HepG2 (cell line): ENCODE measurements around the gene SLC16A13. TPM values are rescaled to one million over a fixed set of nuclear protein-coding genes. Genes with fewer than 3 reads are reported as not detected.
A peak's percentile ranks its signal among the peaks of the same experiment; 100 is the strongest.

Experiments
- CAMTA2 ChIP-seq: sonication (generic); formaldehyde crosslinking; IDR thresholded peaks from 2 replicates; pipeline ENCODE4 v1.4.0; 2020; ENCODE audit warnings: mild to moderate bottlenecking, missing genetic modification reagents, borderline replicate concordance
- HMG20A ChIP-seq: IDR thresholded peaks from 2 replicates; pipeline ENCODE4 v1.6.1; 2016; ENCODE audit warnings: borderline replicate concordance
- HNRNPUL1 ChIP-seq: fragments of 200-400 bp; formaldehyde crosslinking; IDR thresholded peaks from 2 replicates; pipeline ENCODE4 v1.6.1; 2017; ENCODE audit warnings: low read depth, mild to moderate bottlenecking, low read length, moderate library complexity
- MEIS1 ChIP-seq: sonication (generic); formaldehyde crosslinking; IDR thresholded peaks from 2 replicates; pipeline ENCODE4 v1.9.0; 2021; ENCODE audit warnings: mild to moderate bottlenecking, missing genetic modification reagents, moderate library complexity, borderline replicate concordance
- POLR2G ChIP-seq: fragments of 200-400 bp; formaldehyde crosslinking; IDR thresholded peaks from 2 replicates; pipeline ENCODE4 v1.6.1; 2018; ENCODE audit warnings: mild to moderate bottlenecking, low read depth, low read length, moderate library complexity
- RXRA ChIP-seq: sonication (generic); formaldehyde crosslinking; IDR thresholded peaks from 2 replicates; pipeline ENCODE4 v1.5.1; 2020; ENCODE audit warnings: missing genetic modification reagents
- STAT5B ChIP-seq: sonication (generic); formaldehyde crosslinking; IDR thresholded peaks from 2 replicates; pipeline ENCODE4 v1.4.0; 2020; ENCODE audit warnings: missing genetic modification reagents
- ZBTB21 ChIP-seq: sonication (generic); formaldehyde crosslinking; IDR thresholded peaks from 2 replicates; pipeline ENCODE4 v1.4.0; 2020; ENCODE audit warnings: missing genetic modification reagents
- ZNF598 ChIP-seq: sonication (generic); formaldehyde crosslinking; IDR thresholded peaks from 2 replicates; pipeline ENCODE4 v1.5.1; 2020; ENCODE audit warnings: mild to moderate bottlenecking, missing genetic modification reagents, borderline replicate concordance
- ZNF772 ChIP-seq: sonication (generic); formaldehyde crosslinking; IDR thresholded peaks from 2 replicates; pipeline ENCODE4 v1.5.0; 2020; ENCODE audit warnings: mild to moderate bottlenecking, missing genetic modification reagents
- polyA plus RNA-seq, 8 experiments: library from polyadenylated mRNA; depleted of rRNA in 3 of 8; stranded (reverse) in 7 of 8; unstranded in 1 of 8; fragments of >200 nt; fragmentation: Illumina TruSeq in 4 of 8; extraction: Trizol in 4 of 8; gene quantifications; 2 replicates each; pipeline versions ENCODE4 v1.2.1 to v1.2.3, GENCODE V29; 2011 to 2016; ENCODE audit warnings: low read depth in 4 of 8, missing spikeins in 1 of 8, mixed read lengths in 1 of 8; ENCODE audit not compliant: insufficient read depth in 1 of 8
- total RNA-seq, 5 experiments: library from RNA; depleted of rRNA; stranded (reverse); fragments of >200 nt; fragmentation: Illumina TruSeq; extraction: Trizol; gene quantifications; 2 replicates each; pipeline ENCODE4 v1.2.3, GENCODE V29; 2016; ENCODE audit warnings: low read depth in 1 of 5
- TF ChIP-seq, protein P1 (sequence below): sonication (generic); formaldehyde crosslinking; IDR thresholded peaks from 2 replicates; pipeline ENCODE4 v1.8.1; 2023; ENCODE audit warnings: mild to moderate bottlenecking, inconsistent platforms, moderate library complexity, missing genetic modification reagents, borderline replicate concordance
- TF ChIP-seq, protein P2 (sequence below): sonication (generic); formaldehyde crosslinking; IDR thresholded peaks from 2 replicates; pipeline ENCODE4 v1.5.1; 2020; ENCODE audit warnings: mild to moderate bottlenecking, missing genetic modification reagents, moderate library complexity
- TF ChIP-seq, protein P3 (sequence below): sonication (generic); formaldehyde crosslinking; IDR thresholded peaks from 2 replicates; pipeline ENCODE4 v1.4.0; 2020; ENCODE audit warnings: mild to moderate bottlenecking, missing genetic modification reagents
- TF ChIP-seq, protein P4 (sequence below): sonication (generic); formaldehyde crosslinking; IDR thresholded peaks from 2 replicates; pipeline ENCODE4 v1.9.0; 2022; ENCODE audit warnings: low read depth, missing genetic modification reagents
- TF ChIP-seq, protein P5 (sequence below): IDR thresholded peaks from 2 replicates; pipeline ENCODE4 v1.6.1; 2016

Gene SLC16A13
- total and polyA plus RNA-seq, 2 of the 13 experiments (the other 11 are each of a cell fraction or from before 2014, with no cell fraction given): 2.2 to 3.0 TPM

DNA sequence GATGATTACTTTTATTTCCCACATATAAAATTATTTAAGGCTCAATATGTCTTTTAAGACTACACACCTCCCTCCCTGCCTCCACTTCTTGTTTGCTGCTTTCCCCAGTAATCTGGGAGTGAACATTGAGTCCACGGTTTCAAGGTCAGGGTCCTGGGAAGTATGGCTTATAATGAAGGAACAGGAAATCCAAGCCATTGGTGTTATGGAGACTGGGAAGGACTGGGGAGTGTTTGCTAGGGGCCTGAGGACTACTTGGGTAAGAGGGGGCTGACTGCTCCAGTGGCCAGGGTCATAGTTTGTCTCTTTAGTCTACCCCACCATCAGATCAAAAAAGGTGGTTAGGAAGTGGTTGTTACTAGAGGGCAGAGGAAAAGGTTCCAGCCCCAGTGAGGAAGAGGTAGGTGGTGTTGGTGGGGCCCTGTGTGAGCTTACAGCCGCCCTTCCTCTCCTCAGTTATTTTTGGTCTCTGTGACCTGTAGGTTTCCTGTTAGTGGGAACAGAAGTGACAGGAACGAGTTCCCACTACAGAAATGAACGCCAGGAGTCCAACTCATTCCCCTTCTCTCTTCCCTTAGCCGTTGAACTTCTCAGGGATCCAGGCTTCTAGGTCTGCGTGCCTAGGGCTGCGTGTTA lies 742 bp upstream of the SLC16A13 start (continued):
- no peak for TF ChIP-seq CAMTA2 (CRISPR knock-in tag)
- TF ChIP-seq, protein P1, sequence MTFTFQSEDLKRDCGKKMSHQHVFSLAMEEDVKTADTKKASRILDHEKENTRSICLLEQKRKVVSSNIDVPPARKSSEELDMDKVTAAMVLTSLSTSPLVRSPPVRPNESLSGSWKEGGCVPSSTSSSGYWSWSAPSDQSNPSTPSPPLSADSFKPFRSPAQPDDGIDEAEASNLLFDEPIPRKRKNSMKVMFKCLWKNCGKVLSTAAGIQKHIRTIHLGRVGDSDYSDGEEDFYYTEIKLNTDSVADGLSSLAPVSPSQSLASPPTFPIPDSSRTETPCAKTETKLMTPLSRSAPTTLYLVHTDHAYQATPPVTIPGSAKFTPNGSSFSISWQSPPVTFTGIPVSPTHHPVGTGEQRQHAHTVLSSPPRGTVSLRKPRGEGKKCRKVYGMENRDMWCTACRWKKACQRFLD (CRISPR knock-in tag): 0 out of 2 replicates have a peak, but pooled peaks have one; percentile 11
- no peak for TF ChIP-seq HMG20A (CRISPR knock-in tag)
- no peak for TF ChIP-seq STAT5B
- TF ChIP-seq, protein P2, sequence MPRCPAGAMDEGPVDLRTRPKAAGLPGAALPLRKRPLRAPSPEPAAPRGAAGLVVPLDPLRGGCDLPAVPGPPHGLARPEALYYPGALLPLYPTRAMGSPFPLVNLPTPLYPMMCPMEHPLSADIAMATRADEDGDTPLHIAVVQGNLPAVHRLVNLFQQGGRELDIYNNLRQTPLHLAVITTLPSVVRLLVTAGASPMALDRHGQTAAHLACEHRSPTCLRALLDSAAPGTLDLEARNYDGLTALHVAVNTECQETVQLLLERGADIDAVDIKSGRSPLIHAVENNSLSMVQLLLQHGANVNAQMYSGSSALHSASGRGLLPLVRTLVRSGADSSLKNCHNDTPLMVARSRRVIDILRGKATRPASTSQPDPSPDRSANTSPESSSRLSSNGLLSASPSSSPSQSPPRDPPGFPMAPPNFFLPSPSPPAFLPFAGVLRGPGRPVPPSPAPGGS: no peak
- no peak for TF ChIP-seq MEIS1 (CRISPR knock-in tag)
- no peak for TF ChIP-seq RXRA (CRISPR knock-in tag)
- TF ChIP-seq, protein P3, sequence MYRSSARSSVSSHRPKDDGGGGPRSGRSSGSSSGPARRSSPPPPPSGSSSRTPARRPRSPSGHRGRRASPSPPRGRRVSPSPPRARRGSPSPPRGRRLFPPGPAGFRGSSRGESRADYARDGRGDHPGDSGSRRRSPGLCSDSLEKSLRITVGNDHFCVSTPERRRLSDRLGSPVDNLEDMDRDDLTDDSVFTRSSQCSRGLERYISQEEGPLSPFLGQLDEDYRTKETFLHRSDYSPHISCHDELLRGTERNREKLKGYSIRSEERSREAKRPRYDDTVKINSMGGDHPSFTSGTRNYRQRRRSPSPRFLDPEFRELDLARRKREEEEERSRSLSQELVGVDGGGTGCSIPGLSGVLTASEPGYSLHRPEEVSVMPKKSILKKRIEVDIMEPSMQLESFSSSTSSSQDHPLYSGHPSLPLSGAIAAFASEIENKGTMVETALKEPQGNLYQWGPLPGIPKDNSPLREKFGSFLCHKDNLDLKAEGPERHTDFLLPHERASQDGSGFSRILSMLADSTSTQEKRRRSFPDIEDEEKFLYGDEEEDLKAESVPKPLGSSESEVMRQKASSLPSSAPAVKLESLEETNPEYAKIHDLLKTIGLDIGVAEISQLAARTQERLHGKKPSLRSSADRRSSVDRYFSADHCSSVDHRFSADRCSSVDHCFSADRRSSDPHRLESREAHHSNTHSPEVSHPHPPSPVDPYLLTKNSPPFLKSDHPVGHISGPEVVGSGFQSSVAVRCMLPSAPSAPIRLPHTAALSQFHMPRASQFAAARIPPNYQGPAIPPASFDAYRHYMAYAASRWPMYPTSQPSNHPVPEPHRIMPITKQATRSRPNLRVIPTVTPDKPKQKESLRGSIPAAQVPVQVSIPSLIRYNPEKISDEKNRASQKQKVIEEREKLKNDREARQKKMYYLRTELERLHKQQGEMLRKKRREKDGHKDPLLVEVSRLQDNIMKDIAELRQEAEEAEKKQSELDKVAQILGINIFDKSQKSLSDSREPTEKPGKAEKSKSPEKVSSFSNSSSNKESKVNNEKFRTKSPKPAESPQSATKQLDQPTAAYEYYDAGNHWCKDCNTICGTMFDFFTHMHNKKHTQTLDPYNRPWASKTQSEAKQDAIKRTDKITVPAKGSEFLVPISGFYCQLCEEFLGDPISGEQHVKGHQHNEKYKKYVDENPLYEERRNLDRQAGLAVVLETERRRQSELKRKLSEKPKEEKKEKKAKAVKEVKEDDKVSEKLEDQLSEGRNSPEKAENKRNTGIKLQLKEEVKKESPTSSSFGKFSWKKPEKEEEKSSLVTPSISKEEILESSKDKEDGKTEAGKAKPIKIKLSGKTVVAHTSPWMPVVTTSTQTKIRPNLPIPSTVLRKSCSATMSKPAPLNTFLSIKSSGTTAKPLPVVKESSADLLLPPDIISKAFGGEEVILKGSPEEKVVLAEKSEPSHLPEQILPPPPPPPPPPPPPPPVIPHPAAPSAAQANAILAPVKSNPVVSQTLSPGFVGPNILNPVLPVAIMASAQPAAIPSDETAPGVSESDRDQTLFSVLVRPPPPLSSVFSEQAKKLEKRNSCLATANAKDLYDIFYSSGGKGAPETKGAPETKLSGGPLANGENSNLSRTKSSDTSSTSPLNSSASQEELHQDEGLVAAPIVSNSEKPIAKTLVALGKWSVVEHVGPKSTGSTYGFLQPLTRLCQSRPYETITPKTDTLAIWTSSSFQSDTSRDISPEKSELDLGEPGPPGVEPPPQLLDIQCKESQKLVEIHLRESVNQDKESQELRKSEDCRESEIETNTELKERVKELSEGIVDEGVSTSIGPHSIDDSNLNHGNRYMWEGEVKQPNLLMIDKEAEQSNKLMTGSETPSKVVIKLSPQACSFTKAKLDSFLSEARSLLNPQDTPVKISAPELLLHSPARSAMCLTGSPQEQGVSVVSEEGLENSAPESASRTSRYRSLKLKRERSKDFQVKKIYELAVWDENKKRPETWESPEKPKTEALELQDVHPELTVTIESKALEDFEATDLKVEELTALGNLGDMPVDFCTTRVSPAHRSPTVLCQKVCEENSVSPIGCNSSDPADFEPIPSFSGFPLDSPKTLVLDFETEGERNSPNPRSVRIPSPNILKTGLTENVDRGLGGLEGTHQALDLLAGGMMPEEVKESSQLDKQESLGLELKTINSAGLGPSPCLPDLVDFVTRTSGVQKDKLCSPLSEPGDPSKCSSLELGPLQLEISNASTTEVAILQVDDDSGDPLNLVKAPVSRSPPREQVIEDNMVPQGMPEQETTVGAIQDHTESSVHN (CRISPR knock-in tag): no peak
- no peak for TF ChIP-seq ZBTB21 (CRISPR knock-in tag)
- TF ChIP-seq, protein P4, sequence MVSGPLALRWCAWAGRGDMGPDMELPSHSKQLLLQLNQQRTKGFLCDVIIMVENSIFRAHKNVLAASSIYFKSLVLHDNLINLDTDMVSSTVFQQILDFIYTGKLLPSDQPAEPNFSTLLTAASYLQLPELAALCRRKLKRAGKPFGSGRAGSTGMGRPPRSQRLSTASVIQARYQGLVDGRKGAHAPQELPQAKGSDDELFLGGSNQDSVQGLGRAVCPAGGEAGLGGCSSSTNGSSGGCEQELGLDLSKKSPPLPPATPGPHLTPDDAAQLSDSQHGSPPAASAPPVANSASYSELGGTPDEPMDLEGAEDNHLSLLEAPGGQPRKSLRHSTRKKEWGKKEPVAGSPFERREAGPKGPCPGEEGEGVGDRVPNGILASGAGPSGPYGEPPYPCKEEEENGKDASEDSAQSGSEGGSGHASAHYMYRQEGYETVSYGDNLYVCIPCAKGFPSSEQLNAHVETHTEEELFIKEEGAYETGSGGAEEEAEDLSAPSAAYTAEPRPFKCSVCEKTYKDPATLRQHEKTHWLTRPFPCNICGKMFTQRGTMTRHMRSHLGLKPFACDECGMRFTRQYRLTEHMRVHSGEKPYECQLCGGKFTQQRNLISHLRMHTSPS (CRISPR knock-in tag): no peak
- no peak for TF ChIP-seq ZNF598 (CRISPR knock-in tag)
- peak; percentile 26; the same call in 1 of the 2 replicates for TF ChIP-seq ZNF772
- no peak for TF ChIP-seq HNRNPUL1
- peak; percentile 11; the same call in 1 of the 2 replicates for TF ChIP-seq POLR2G
- TF ChIP-seq, protein P5, sequence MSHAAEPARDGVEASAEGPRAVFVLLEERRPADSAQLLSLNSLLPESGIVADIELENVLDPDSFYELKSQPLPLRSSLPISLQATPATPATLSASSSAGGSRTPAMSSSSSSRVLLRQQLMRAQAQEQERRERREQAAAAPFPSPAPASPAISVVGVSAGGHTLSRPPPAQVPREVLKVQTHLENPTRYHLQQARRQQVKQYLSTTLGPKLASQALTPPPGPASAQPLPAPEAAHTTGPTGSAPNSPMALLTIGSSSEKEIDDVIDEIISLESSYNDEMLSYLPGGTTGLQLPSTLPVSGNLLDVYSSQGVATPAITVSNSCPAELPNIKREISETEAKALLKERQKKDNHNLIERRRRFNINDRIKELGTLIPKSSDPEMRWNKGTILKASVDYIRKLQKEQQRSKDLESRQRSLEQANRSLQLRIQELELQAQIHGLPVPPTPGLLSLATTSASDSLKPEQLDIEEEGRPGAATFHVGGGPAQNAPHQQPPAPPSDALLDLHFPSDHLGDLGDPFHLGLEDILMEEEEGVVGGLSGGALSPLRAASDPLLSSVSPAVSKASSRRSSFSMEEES (CRISPR knock-in tag): no peak
